Urinary bladder (tissue), 4 donors: ENCODE measurements around the gene SIL1. TPM values are rescaled to one million over a fixed set of nuclear protein-coding genes. Genes with fewer than 3 reads are reported as not detected.
"Not testable (repeated sequence)": the region's sequence is repeated elsewhere in the genome, so short reads cannot be mapped to it uniquely, and the experiment has no call there.

Experiments
- DNase-seq: peaks from one replicate; pipeline ENCODE4 v3.0.0-alpha.2; 2015; ENCODE audit errors: extremely low spot score
- H3K27ac ChIP-seq: one replicate; pipeline ENCODE4 v1.5.1; 2013; ENCODE audit warnings: low read depth, mild to moderate bottlenecking, moderate library complexity
- H3K36me3 ChIP-seq: one replicate; pipeline ENCODE4 v1.6.1; 2013; ENCODE audit warnings: mild to moderate bottlenecking, moderate library complexity; ENCODE audit not compliant: insufficient read depth
- H3K4me1 ChIP-seq: one replicate; pipeline ENCODE4 v1.6.1; 2013; ENCODE audit warnings: mild to moderate bottlenecking, moderate library complexity; ENCODE audit not compliant: insufficient read depth
- H3K4me3 ChIP-seq: one replicate; pipeline ENCODE4 v1.5.1; 2013; ENCODE audit warnings: low read depth, low read length
- WGBS: extraction: QIAGEN DNeasy Blood & Tissue Kit; methylation state at CpG from one replicate; pipeline ENCODE4 v1.1.7; 2013; 5-methylcytosine and 5-hydroxymethylcytosine counted together
- polyA plus RNA-seq: library from polyadenylated mRNA; stranded (reverse); fragments of 200-250 nt; gene quantifications from one replicate; pipeline ENCODE4 v1.2.3, GENCODE V29; 2013
- total RNA-seq: library from RNA; depleted of rRNA; stranded (reverse); fragments of >200 nt; gene quantifications from one replicate; pipeline ENCODE4 v1.2.3, GENCODE V29; 2014
- donor health status: healthy with polysubstance abuse.
- donor health status: healthy.

The SIL1 gene
- total and polyA plus RNA-seq, 2 donors, result 31.5 to 49.8 TPM

DNA sequence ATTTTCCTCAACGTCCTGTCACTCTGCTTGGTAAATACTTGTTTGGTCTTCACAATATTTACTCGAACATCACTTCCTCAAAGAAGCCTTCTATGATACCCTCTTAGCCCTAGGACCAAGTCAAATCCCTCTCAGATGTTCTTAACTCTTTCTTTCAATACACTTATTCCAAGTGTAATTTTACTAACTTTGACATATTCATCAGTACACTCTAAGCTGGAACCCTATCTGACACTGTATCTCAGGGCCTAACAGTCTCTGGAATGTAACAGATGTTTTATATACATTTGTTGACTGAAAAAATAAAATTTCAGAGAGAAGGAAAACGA, 19.6 kb downstream of the SIL1 start:
- H3K4me1 ChIP-seq, result peaks cover 1% of the 10 kb centered on the region
- WGBS, result 13% methylated on average over 3 of the region's 3 CpGs
- H3K27ac ChIP-seq, result no peak overlapping the region
- H3K4me3 ChIP-seq, result no peak overlapping the region
- DNase-seq, result no peak
- no peaks in the 10 kb centered on the region for H3K36me3 ChIP-seq

DNA sequence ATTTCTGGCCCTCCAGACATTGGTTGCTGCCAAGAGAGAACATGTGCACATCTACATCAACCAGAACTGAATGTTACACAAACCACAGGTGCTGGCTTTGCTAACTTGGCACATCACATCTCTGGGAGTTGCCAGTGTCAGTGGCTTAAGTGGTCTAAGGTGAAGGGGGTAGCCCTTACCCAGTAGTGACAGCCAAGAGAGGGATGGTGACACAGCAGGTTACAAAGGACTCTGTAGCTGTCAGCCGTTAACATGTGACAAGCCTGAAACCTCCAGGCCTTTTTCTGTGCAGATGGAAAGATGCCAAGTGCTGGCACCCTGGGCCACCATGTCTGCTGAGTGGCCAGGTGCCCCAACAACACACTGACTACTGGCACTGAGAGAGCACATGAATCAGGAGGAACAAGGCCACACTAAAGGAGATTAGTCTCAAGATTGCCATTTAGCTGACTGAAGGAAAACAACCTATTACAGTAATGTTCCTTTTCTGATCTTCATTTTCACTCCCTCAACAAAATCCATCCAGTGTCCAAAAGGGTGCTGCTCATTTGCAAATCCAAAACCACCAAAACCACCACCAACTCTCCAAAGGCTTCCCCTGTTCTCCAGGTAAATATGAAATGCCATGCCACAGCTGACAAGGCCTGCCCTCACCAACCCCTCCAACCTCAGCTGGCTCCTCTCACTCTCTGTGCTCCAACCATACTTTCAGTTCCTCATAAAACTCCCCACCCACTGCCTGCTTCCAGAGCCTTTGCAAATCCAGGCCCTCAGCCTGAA, 20.2 kb downstream of the SIL1 start:
- Histone ChIP-seq H3K36me3 (no peaks in the 10 kb centered on the region), H3K27ac (no peak overlapping the region), H3K4me1 (peaks cover 1% of the 10 kb centered on the region), H3K4me3 (no peak overlapping the region)
- WGBS, result 68% methylated on average over 1 of the region's 1 CpG
- DNase-seq, result no peak

DNA sequence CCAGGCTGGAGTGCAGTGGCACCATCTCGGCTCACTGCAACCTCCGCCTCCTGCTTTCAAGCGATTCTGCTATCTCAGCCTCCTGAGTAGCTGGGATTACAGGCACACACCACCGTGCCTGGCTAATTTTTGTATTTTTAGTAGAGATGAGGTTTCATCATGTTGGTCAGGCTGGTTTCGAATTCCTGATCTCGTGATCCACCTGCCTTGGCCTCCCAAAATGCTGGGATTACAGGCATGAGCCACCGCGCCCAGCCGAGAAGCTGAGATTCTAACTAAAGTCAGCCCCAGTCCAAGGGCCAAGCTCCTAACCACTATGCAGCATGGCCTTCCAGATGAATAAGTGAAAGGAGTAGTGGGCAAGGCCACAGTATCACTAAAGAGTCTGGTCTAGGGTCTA, 20.9 kb downstream of the SIL1 start:
- not testable (repeated sequence) for H3K27ac ChIP-seq, DNase-seq, H3K4me3 ChIP-seq, H3K36me3 ChIP-seq, H3K4me1 ChIP-seq
- 94% methylated on average over 9 of the region's 9 CpGs for WGBS

DNA sequence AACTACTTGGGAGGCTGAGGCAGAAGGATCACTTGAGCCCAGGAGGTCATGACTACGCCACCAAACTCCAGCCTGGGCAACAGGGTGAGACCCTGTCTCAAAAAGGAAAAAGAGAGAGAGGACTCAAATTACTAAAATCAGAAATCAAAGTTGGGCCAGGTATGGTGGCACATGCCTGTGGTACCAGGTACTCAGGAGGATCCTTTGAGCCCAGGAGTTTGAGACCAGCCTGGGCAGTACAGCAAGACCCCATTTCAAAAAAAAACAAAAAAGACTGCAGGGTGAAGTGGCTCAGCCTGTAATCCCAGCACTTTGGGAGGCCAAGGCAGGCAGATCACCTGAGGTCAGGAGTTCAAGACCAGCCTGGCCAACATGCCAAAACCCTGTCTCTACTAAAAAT, 23.8 kb downstream of the SIL1 start:
- H3K36me3 ChIP-seq, DNase-seq, H3K27ac ChIP-seq, H3K4me1 ChIP-seq, H3K4me3 ChIP-seq: not testable (repeated sequence)
- 97% methylated on average over 1 of the region's 1 CpG for WGBS

DNA sequence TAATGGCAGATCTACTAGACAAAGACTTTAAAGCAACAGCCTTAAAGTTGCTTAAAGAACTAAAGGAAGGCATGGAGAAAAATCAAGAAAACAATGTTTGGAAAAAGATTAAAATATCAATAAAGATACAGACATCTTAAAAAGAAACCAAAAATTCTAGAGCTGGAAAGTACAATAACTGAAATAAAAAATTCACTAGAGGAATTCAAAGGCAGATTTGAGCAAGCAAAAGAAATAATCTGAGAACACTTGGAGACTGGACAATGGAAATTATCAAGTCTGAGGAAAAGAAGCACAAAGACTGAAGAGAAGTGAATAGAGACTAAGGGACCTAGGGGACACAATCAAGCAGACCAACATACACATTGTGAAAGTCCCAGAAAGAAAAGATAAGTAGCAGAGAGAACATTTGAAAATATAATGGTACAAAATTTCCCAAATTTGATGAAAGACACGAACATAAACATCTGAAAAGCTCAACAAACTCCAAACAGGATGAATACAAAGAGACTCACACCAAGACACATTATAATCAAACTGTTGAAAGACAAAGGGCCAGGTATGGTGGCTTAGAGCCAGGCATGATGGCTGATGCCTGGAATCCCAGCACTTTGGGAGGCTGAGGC, 26.3 kb downstream of the SIL1 start:
- no peak overlapping the region for H3K4me3 ChIP-seq
- no peaks in the 10 kb centered on the region for H3K36me3 ChIP-seq
- no peak for DNase-seq
- 95% methylated on average over 1 of the region's 1 CpG for WGBS
- no peak overlapping the region for H3K27ac ChIP-seq
- H3K4me1 ChIP-seq, result no peaks in the 10 kb centered on the region

DNA sequence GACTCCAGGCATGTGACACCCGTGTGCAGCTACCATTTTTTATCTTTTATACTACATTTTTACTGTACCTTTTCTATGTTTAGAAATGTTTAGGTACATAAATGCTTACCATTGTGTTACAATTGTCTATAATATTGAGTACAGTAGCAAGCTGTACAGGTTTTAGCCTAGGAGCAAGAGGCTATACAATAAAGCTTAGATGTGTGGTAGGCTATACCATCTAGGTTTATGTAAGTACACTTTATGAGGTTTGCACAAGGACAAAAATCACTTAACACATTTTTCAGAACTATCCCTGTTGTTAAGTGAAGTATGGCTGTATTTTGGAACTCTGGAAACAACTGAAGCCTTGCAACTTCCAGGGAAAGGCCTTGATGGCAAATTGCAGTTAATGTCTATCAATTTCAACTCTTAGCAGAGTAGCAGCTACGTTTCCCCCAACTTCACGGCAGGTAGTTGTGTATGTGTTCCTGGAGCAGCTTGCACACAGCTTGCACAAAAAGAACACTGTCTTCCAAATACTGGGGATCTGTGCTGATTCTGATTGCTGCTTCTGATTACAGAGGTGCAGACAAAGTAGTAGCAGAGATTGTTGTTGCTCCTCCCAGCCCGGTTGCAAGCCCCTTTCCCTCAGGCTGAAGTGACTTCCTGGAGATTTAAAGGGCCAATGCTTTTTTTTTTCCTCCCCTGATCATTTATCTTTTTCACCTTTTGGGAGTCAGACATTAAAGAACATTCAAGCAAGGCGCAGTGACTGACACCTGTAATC, 30.0 kb downstream of the SIL1 start:
- 53% methylated on average over 5 of the region's 5 CpGs for WGBS
- no peaks in the 10 kb centered on the region for H3K36me3 ChIP-seq
- DNase-seq, result no peak
- no peaks in the 10 kb centered on the region for H3K4me1 ChIP-seq
- no peak overlapping the region for H3K27ac ChIP-seq
- no peak overlapping the region for H3K4me3 ChIP-seq

DNA sequence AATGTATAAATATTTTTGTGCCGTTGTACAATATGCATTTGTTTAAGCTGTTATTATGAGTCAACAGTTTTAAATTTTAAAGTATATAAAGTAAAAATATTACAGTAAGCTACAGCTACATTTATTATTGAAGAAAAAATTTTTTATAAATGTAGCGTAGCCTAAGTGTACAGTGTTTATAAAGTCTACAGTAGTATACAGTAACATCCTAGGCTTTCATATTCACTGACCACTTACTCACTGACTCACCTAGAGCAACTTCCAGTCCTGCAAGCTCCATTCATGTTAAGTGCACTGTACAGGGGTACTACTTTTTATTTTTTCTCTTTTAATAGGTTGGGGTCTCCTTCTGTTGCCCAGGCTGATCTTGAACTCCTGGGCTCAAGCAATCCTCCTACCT, 30.6 kb downstream of the SIL1 start:
- Histone ChIP-seq H3K4me3 (no peak overlapping the region), H3K4me1 (no peaks in the 10 kb centered on the region), H3K27ac (no peak overlapping the region), H3K36me3 (no peaks in the 10 kb centered on the region)
- WGBS, result 69% methylated on average over 2 of the region's 2 CpGs
- no peak for DNase-seq

DNA sequence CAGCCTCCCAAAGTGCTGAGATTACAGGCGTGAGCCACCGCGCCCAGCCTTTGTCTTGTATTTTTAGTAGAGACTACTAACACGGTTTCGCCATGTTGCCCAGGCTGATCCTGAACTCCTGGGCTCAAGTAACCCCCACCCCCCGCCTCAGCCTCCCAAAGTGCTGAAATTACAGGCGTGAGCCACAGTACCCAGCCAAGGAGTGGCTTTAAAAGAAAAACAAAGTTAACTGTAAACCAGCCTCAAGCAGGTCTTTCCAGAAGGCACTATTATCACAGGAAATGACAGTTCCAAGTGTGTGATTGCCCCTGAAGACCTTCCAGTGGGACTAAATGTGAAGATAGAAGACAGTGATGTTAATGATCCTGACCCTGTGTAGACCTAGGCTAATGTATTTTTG, 31.1 kb downstream of the SIL1 start:
- DNase-seq, result no peak
- Histone ChIP-seq H3K36me3 (no peaks in the 10 kb centered on the region), H3K4me3 (no peak overlapping the region), H3K27ac (no peak overlapping the region), H3K4me1 (no peaks in the 10 kb centered on the region)
- WGBS, result 71% methylated on average over 7 of the region's 7 CpGs

DNA sequence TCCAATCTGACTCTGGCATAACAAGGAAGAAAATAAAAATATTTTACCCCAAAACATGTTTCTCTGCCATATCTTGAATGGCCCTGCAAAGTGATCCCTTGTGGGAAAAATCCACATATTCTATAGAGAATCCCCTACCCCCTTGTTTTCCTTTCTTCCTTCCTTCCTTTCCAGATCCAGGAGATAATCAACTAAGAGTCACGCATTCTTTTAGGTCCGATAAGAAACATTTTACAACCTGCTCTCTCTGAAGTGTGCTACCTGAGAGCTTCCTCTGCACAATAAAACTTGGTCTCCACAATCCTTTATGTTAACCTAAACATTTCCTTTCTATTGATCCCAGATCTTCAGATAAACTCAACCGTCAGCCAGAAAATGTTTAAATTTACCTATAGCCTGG, 33.3 kb downstream of the SIL1 start:
- WGBS, result 74% methylated on average over 3 of the region's 3 CpGs
- not testable (repeated sequence) for H3K27ac ChIP-seq, DNase-seq

DNA sequence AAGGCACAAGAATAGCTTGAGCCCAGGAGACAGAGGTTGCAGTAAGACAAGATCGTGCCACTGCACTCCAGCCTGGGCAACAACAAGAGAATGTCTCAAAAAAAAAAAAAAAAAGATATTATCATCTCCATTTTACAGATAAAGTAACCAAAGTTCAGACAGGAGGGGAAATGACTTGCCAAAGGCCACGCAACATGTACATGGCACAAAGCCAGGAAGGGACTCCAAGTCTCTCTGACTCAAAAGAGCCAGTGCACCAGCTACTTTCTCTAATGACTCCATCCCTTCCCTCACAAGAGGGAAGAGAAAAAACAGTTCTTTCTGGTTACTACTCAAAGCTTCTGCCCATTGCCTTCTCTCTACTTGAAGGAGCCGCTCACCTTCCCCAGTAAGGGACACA, 34.1 kb downstream of the SIL1 start:
- Histone ChIP-seq H3K36me3 (no peaks in the 10 kb centered on the region), H3K27ac (no peak overlapping the region), H3K4me3 (no peak overlapping the region), H3K4me1 (no peaks in the 10 kb centered on the region)
- no peak for DNase-seq
- 89% methylated on average over 3 of the region's 3 CpGs for WGBS

More for the DNA sequence above, 33.3 kb downstream of the SIL1 start:
- H3K4me1 ChIP-seq, H3K36me3 ChIP-seq, H3K4me3 ChIP-seq: not testable (repeated sequence)

DNA sequence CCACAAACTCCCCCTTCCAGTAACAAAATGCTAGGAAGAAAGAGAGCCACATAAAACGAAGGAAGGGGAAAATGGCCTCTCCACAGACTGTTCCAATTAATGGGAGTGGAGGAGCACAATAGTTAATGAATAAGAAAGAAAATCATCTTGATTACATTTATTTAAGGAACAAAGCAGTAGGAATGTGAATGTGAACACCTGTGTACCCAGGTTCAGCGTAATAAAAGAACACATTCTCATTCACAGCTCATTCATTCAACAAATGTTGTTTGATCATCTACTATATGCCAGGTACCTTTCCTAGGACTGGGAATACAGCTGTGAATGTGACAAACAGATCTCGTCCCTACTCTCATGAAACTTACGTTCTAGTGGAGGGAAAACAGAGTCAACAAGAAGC, 35.7 kb downstream of the SIL1 start:
- no peak overlapping the region for H3K27ac ChIP-seq
- H3K36me3 ChIP-seq, result no peaks in the 10 kb centered on the region
- H3K4me3 ChIP-seq, result no peak overlapping the region
- 92% methylated on average over 4 of the region's 4 CpGs for WGBS
- H3K4me1 ChIP-seq, result no peaks in the 10 kb centered on the region
- no peak for DNase-seq

DNA sequence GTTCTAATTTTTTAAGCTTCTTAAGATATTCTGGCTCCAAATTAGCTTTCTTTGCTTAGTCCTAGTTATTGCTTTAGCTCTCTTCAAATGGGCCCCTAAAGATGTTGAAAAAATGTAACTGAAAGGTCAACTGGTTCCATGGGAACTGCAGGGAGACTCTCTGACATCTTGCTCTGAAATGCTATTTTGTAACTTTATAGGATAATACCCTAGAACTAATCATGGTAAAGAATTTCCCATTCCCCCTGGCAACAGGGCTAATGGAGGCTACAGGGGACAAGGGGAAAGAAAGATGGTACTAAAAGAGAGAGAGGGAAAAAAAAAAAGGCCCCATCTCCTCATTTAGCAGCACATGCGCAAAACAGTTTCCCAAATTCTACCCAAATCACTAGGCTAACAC, 39.4 kb downstream of the SIL1 start:
- H3K4me3 ChIP-seq, result no peak overlapping the region
- no peak overlapping the region for H3K27ac ChIP-seq
- 100% methylated on average over 1 of the region's 1 CpG for WGBS
- no peaks in the 10 kb centered on the region for H3K36me3 ChIP-seq
- no peak for DNase-seq
- H3K4me1 ChIP-seq, result no peaks in the 10 kb centered on the region

DNA sequence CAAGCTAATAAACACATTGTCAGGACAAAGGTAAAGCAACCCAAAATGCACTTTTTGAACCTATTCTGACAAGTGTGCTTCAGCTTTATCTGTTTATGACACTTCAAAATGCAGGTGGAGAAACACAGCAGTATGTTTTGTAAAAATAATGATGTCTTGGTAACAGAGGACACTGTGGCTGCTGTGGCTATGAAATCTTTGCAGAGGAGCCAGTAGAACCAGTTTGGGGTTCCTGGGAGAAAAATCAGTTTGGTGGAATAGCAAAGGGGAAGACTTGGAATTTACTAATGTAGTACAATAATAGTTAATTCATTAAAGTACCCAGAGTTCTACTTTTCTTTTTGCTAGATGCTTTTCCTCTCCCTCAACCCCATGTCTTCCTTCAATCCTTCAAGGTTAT, 40.6 kb downstream of the SIL1 start:
- Histone ChIP-seq H3K27ac (no peak overlapping the region), H3K4me1 (no peaks in the 10 kb centered on the region), H3K36me3 (no peaks in the 10 kb centered on the region), H3K4me3 (no peak overlapping the region)
- DNase-seq, result no peak

DNA sequence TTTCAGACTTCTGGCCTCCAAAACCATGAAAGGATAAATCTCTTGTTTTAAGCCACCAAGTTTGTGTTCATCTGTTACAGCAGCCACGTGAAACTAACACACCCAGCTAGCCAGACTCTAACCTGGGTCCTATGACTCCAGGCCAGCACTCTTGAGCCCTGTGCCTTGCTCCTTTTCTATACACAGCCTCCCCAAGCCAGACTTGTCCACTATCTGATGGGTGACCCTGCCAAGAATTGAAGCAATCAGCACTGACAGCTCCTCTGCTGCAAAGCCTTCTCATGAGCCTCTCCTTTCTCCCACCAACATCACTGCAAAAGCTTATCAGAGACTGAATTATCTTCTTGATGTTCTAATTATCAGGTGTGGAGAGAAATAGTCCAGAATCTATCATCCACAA, 41.4 kb downstream of the SIL1 start:
- H3K27ac ChIP-seq, result no peak overlapping the region
- DNase-seq, result no peak
- H3K4me3 ChIP-seq, result no peak overlapping the region
- H3K36me3 ChIP-seq, result no peaks in the 10 kb centered on the region
- 90% methylated on average over 1 of the region's 1 CpG for WGBS
- no peaks in the 10 kb centered on the region for H3K4me1 ChIP-seq
